ENCODE measurements around the gene NRF1.
"Not testable (repeated sequence)": the region's sequence is repeated elsewhere in the genome, so short reads cannot be mapped to it uniquely, and the experiment has no call there.

NRF1 gene

DNA sequence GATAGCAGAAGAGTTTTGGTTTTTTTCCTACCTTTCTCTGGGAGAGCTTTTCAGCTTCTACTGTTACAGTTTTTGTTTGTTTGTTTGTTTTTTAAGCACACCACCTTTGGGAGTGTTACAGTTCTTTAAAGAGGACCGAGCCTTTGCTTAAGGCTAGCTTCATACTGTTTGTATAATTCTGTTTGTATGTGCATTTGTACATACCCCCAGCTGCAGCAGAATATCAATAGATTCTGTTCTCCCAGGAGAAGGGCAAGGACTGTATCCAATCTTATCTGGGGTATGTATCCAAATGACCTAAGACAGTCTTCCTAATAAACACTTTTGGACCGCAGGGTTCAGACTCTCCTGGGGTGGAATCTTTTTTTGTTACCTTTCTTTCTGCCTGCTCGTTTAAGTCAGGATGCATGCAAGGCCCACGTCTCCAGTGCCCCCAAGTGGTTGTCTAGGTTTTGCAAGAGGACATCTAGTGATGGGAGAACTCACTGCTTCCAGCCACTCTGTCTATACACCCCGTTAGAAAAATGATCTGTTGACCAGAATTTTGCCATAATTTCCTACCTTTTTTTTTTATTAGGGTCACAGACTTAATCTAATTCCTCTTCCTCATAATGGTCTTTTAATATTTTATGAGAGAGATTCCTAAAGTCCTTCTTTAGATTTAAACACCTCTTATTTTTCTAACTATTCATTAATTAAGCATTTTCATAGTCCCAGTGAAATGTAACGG lies 23.9 kb downstream of the NRF1 start:
- no peak overlapping the region for H3K4me3 ChIP-seq (ENCODE audit: low read depth, low read length)
- peak; percentile 82 for TF ChIP-seq CTCF (IDR thresholded peaks at IDR 0.05; ENCODE audit: insufficient read depth, low read depth, low read length, missing control alignments)
- peak; percentile 85 for DNase-seq (ENCODE audit: low read depth)

- not testable (repeated sequence) for DNase-seq (ENCODE audit: low read depth); H3K4me3 ChIP-seq (ENCODE audit: low read depth, low read length)
These were observed 24.6 kb downstream of the NRF1 start for GRCh38 chr7:129636030-129636550.

- no peak for TF ChIP-seq CTCF (IDR thresholded peaks at IDR 0.05; ENCODE audit: insufficient read depth, low read depth, low read length, missing control alignments)
- no peak for DNase-seq (ENCODE audit: low read depth)
- no peak overlapping the region for H3K4me3 ChIP-seq (ENCODE audit: low read depth, low read length)
These were observed 25.1 kb downstream of the NRF1 start for GRCh38 chr7:129636641-129637040.

GRCh38 chr7:129640400-129640799 lies 28.9 kb downstream of the NRF1 start:
- DNase-seq (ENCODE audit: low read depth) = no peak
- no peak for TF ChIP-seq CTCF (IDR thresholded peaks at IDR 0.05; ENCODE audit: insufficient read depth, low read depth, low read length, missing control alignments)

GRCh38 chr7:129642871-129643549 lies 31.5 kb downstream of the NRF1 start:
- no peak for DNase-seq (ENCODE audit: low read depth)
- TF ChIP-seq CTCF (IDR thresholded peaks at IDR 0.05; ENCODE audit: insufficient read depth, low read depth, low read length, missing control alignments) = no peak
- no peak overlapping the region for H3K4me3 ChIP-seq (ENCODE audit: low read depth, low read length)

More at GRCh38 chr7:129640400-129640799, 28.9 kb downstream of the NRF1 start:
- H3K4me3 ChIP-seq (ENCODE audit: low read depth, low read length) = no peak overlapping the region

- DNase-seq (ENCODE audit: low read depth) = no peak
- no peak for TF ChIP-seq CTCF (IDR thresholded peaks at IDR 0.05; ENCODE audit: insufficient read depth, low read depth, low read length, missing control alignments)
- no peak overlapping the region for H3K4me3 ChIP-seq (ENCODE audit: low read depth, low read length)
These were observed 32.1 kb downstream of the NRF1 start for GRCh38 chr7:129643550-129644170.

GRCh38 chr7:129644634-129645230 lies 33.2 kb downstream of the NRF1 start:
- H3K4me3 ChIP-seq (ENCODE audit: low read depth, low read length) = no peak overlapping the region
- DNase-seq (ENCODE audit: low read depth) = peak; percentile 17
- TF ChIP-seq CTCF (IDR thresholded peaks at IDR 0.05; ENCODE audit: insufficient read depth, low read depth, low read length, missing control alignments) = no peak
